Left ventricle myocardium superior (tissue), 1 donor: ENCODE data around the gene GAREM1. TPM values are rescaled to one million over a fixed set of nuclear protein-coding genes. Genes with fewer than 3 reads are reported as not detected.
A peak's percentile ranks its signal among the peaks of the same experiment; 100 is the strongest.
"Not testable (repeated sequence)": the region's sequence is repeated elsewhere in the genome, so short reads cannot be mapped to it uniquely, and the experiment has no call there.

Experiments
- ATAC-seq: fragments of 200-7000 bp; cut with Tn5 transposase; one replicate; pipeline ENCODE4 v1.9.1; 2020; ENCODE audit warnings: mild to moderate bottlenecking, moderate library complexity
- DNase-seq: peaks from one replicate; pipeline ENCODE4 v3.0.0-alpha.2; 2020
- intact Hi-C: fragments of 100-400 bp; cut with micrococcal nuclease; formaldehyde crosslinking; loops from one replicate; pipeline ENCODE4 v1.11.0; 2022
- long read RNA-seq: library from polyadenylated mRNA; unstranded; transcript quantifications from one replicate; pipeline ENCODE4 v2.0.0, GENCODE V29; 2021
- total RNA-seq: library from RNA; stranded (reverse); fragmentation: NEBNext Ultra II Directional; extraction: Animal tissue kit (Norgen Biotek cat#: 25700); gene quantifications from one replicate; pipeline ENCODE4 v1.2.1, GENCODE V29; 2021
- donor health status: DM: no; HTN: yes; CAD: no; lungs with severe emphysema.

Gene GAREM1
- 20.8 TPM for total RNA-seq
- long read RNA-seq, full-length matches to known transcripts: 8 of 24 reads
- long read RNA-seq, partial matches to known transcripts: 4 of 24 reads
- long read RNA-seq, other reads (novel, unspliced or antisense): 12 of 24 reads

DNA sequence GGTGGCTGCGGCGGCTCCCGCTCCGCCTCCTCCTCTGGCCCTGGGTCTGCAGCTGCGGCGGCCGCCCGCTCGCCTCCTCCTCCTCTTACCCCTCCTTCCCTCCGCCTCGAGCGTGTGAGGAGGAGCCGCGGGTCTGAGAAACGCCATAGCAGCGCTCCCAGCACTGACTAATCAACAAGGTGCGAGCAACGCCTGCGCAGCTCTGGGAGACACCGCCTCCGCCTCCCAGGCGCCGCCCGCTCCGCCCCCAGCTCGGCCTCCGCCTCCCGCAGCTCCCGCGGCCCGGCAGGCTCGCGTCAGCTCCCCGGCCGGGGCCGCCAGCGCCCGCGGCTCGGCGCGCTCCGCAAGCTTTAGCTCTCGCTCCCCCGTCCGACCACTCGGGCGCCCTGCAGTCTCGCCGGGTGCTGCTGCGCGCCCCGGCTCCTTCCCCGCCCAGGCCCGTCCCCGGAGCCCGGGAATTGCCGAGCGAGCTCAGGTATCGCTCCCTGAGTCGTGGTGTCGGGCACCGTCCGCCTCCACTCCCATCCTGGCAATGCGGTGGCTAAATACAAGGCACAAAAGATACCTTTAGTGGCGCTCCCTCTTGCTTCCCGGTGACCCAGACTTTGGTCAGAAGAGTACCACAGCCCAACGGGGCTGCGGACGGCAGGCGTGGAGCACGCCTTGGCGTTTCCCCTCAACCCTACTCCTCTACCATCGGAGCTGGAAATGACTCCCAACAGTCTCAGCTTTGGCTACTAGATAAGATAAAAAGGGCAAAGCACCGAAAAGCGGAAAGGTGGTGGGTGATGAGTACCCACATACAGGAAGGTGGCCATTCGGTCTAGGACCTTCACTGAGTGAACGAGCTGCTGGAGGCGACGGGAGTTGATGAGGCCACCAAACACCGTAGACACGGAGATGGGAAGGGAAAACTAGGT, at the start of gene GAREM1:
Gene GAREM1 (minus strand): TSS at position 169 of the 920 bp plus-strand sequence. CDS start 454 bp downstream, outside the sequence.
- peak; percentile 97 for ATAC-seq
- intact Hi-C loops: loop anchor here (5.0 kb wide), 2 partner anchors 184 to 199 kb away; no protein-coding TSS in a partner anchor
- DNase-seq: peak; percentile 97

DNA sequence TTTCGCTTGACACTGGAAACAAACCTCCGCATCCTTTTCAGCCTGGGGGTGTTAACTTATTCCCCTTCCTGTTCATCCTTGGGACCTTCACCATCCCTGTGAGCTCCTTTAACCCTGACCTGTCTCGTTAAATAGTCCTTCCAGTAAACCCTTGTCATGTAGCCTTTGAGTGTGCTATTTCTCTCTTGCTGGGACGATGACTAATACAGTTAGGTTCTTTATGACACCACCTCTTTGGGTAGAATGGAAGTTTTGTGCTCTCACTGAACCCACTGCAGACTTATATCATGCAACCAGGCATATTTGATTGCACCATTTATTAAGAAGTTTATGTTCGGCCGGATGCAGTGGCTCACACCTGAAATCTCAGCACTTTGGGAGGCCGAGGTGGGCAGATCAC, 40.5 kb upstream of the GAREM1 start:
- ATAC-seq (no peak), DNase-seq (no peak)
- intact Hi-C loops: no loop called here

DNA sequence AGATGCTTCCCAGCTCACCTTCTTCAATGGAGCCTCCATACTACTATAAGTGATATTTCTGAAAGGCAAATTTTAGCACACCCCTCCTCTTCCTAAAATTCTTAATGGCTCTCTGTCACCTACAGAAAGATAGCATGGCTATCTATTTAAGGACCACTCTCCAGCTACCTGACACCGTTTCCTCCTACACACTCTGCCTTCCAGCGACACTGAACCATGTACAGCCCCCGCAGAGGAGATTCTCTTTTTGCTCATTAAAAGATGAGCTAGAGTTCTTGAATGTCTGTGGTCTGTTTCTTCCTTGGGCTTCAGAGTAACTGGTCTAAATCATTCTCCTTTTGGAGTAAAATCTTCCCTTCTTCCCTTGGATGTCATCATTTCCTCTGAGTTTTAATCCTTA, 38.4 kb upstream of the GAREM1 start:
- ATAC-seq (no peak), DNase-seq (no peak)
- intact Hi-C loops: no loop called here

DNA sequence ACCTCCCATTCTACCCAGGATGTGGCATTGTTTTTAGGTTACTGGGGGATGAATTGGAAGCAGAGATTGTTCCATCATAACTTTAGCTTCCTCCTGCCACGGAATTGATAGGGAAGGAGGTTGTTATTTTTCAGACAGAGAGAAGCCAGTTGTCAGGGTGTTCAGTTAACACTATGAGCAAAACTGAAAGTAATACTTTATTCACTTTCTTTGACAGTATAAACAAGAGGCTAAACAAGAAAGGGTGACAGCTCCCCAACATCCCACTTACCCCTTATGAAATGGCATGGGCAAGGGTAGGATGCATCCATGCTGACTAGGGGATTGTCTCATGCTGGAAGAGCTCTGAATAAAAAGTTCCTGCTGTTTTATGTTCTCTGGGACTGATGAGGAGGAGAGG, 36.4 kb upstream of the GAREM1 start:
- intact Hi-C loops: no loop called here
- DNase-seq (no peak), ATAC-seq (no peak)

DNA sequence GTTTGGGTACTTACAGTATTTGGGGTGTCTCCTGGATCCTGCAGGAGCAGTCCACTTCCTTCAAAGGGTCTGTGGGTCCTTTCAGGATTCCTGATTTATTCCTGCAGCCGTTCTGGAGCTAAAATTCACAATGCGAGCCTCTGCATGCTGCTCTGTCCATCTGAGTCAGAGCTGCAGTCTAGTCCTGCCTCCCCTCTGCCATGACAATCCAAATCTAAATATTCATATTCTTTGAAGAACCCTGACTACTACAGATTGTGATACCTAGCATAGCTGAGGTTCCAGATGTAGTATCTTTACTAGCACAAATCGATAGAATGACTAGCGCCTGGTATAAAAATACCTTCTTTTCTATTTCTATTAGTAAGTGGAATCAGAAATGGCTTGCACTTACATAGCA, 31.3 kb upstream of the GAREM1 start:
- intact Hi-C loops: no loop called here
- ATAC-seq (no peak), DNase-seq (no peak)

DNA sequence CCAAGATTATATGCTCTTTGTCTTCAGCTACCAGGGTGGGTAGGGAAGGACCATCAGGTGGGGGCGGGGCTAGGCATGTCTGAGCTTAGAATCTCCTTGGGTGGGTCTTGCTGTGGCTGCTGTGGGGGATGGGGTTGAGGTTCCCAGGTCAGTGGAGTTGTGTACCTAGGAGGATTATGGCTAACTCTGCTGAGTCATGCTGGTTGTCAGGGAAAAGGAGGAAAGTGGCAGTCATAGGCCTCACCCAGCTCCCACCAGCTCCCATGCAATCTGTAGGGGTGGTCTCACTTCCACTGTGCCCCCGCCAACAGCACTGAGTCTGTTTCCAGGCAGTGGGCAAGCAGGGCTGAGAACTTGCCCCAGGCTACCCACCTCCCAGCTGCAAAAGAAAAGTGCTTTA, 30.6 kb upstream of the GAREM1 start:
- intact Hi-C loops, DNase-seq, ATAC-seq: not testable (repeated sequence)

DNA sequence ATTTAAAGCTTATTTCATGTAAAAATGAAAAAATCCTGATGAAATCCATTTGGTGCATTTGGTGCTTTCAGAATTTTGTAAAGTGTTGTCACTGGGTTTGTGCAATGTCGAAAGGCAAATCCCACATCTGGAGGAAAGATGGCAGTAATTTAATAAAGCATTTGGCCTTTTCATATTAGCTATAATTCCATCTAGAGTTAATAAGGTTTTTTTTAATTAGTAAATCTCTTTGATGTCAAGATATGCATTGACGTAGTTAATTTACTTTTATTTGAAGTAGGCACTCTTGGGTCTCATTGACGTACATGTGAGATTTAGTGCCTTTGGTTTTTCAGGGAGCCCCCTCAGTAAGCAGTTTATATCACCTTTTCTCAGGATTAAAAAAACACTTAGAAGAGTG, 12.3 kb upstream of the GAREM1 start:
- ATAC-seq: no peak
- intact Hi-C loops: no loop called here
- DNase-seq: no peak

DNA sequence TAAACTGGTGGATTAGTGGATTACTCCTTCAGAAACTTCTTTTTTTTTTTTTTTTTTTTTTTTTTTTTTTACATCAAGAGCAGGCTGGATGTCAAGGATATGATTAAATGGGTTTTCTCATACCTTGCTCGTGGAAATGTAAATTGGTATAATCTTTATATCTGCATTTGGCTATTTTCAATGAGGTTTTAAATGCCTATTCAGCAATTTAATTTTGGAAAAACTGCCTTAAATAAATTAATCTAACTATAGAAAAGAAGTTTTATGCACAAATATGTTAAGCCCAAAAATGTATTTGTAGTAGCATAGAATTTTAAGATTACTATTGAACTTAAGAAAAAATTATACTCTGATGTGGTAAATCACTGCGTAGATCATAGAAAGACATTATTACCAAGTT, 11.4 kb upstream of the GAREM1 start:
- intact Hi-C loops: no loop called here
- DNase-seq: no peak
- no peak for ATAC-seq

DNA sequence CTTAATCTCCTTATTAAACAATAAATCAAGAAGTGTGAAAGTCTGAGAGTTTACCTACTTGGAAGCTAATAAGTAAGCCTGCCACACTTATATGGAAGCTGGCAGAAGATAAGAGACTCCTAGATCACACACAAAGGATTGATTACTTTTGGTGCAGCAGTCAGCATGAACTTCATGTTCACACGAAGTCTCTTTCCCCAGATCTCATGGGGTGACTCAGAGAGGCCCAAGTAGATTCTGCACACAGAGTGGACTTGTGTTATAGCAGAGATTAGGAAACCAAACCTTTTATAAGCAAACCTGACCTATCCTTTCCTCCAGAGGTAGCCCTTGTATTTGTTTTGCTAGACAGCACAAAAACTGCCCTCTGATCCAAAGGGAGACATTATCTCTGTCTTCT, 9.9 kb upstream of the GAREM1 start:
- ATAC-seq (no peak), DNase-seq (no peak)
- intact Hi-C loops: no loop called here

DNA sequence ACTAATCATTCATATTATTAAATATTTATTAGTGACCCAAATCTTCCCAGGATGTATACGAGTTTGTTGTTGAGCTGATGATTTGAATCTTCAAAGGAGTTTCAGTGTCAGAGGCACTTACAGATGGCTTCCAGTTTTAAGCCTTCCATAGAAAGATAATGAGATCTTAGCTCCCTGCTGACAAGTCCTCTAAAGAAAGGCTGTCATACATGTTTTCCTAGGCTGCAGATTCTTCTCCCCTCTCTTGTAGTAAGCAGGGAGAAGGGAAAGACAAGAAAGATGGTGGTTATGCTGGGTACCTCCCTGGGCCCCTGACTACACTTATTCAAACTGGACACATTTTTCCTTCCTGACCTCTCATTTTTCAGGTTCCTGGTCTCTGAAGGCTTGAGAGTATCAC, 8.1 kb upstream of the GAREM1 start:
- intact Hi-C loops: no loop called here
- DNase-seq (no peak), ATAC-seq (no peak)

DNA sequence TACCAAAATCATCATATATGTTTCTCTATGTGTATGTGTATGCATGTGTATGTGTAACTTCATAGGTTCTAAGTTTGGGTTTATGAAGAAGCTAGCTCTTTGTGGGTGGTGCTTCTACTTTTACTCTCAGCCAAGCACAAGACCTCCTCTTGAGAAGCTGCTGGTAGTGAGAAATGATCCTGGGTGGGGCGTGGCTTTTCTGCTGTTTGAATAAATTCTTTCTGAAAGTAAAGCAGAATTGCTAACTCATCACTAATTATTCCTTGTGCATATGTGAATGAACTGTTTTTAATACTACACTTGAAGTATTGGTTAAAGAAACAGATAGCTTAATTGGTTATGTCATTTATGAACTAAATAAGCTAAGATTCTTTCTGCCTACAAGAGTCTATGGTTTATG, 7.6 kb upstream of the GAREM1 start:
- intact Hi-C loops: no loop called here
- DNase-seq (no peak), ATAC-seq (no peak)

DNA sequence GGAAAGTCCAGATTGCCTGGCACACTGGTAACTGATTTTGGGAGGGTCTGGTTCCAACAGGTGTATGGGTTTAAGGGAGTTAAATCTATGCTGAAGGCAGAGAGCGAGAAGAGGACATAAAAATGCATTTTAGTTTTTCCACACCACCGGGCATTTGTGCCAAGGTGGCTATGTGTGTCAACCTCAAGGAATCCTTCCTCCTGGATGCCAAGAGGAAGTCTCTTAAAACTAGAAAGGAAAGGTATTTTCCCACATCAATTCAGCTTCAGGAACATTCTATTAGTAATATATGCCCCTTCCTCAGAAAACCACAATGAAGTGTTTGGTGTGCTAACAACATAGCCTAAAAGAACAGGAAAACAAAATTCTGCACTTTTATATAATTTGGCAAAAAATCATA, 5.4 kb upstream of the GAREM1 start:
- ATAC-seq (no peak), DNase-seq (no peak)
- intact Hi-C loops: no loop called here

DNA sequence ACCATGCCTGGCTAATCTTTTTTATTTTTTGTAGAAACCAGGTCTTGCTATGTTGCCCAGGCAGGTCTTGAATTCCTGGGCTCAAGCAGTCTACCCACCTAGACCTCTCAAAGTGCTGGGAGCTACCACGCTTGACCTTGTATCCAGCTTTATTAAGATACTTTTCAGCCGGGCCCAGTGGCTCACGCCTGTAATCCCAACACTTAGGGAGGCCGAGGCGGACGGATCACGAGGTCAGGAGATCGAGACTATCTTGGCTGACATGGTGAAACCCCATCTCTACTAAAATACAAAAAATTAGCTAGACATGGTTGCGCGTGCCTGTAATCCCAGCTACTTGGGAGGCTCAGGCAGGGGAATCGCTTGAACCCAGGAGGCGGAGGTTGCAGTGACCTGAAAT, 4.4 kb upstream of the GAREM1 start:
- intact Hi-C loops, DNase-seq, ATAC-seq: not testable (repeated sequence)

DNA sequence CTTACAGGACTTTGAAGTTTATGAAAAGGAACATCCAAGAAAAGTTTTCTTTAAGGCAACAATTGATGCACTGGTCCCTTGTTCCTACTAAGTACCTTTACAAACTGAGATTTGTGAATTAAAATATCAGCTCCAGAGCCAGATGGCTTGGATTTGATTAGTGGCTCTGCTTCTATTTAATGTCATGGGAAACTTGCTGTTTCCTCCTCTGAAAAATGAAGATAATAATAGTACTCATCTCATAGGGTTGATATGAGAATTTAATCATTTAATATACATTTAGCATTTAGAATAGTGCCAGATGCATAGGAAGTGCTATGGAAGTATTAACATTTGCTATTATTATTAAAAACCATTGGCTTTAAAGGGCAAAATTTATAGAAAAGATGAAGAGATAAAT, 2.6 kb upstream of the GAREM1 start:
- ATAC-seq: no peak

DNA sequence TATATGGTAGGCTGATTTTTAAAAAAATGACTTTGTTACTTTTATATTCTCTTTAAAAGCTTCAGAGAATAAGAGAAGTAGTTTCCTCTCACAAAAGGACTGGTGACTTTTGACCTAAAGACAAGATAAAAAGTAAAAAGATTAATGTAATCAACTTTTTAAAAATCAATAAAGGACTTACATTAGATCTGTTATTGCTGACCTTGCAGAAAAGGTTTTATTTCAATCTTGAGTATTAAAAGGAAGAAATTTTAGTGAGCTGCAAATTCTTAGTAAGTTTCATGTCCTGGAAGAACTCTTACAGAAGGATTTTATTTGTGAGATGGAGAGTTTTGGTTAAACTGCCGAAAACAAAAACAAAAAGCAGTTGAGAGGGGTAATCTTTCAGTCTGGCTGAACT, 2.2 kb upstream of the GAREM1 start:
- DNase-seq (no peak), ATAC-seq (no peak)
- intact Hi-C loops: loop anchor here (5.0 kb wide), 2 partner anchors 186 to 201 kb away; no protein-coding TSS in a partner anchor

More for the DNA sequence above, 2.6 kb upstream of the GAREM1 start:
- no peak for DNase-seq
- intact Hi-C loops: loop anchor here (5.0 kb wide), 2 partner anchors 186 to 201 kb away; no protein-coding TSS in a partner anchor

DNA sequence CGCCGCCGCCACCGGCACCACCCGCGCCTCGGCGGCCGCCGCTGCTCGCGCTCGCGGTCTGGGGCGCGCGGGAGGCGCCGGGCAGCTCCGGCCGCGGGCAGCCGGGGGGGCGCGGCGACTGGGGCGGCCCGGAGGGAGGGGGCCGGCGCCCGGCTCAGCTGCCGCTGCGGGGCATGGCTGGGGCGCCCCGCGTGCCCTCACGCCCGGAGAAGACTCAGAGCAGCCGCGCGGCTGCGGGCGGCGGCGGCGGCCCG, 295 bp downstream of the GAREM1 start:
- DNase-seq (no peak), ATAC-seq (peak; percentile 23)
- intact Hi-C loops: loop anchor here (5.0 kb wide), 2 partner anchors 183 to 198 kb away; no protein-coding TSS in a partner anchor

DNA sequence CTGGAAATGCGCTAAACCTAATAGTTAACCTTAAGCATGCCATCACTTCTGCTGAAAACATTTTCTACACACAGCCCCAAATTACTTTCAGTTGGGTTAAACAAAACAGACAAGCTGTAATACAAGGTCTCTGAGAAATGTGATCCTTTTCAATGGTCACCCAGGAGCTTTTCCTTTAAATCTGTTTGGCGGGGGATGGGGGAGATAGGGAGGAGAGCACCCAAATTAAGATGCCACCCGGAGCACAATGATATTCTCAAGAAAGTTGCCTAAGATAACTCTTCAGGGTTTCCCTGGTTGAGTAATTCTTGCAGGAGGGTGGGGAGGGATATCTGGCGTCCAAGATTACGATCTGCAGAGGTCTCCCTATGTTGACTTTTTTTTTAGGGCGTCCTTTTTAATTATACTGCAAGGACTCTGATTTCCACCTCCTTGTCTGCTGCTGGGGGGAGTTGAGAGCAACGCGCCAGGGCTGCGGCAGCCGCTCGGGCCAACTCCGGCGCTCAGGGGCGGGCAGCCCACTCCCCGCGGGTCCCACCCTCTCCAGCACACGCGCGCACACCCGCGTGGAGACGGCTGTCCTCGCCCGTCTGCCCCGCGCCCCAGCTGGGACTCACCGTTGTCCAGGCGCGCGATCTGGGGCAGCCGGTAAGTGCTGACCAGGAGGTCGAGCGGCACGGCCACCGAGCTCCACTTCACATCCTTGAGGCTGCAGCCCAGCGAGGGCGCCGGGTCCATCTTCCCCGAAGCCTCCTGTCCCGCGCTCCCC, 807 bp downstream of the GAREM1 start:
- intact Hi-C loops: loop anchor here (5.0 to 10.0 kb wide), 3 partner anchors 115 to 198 kb away; no protein-coding TSS in a partner anchor
- ATAC-seq (peak; percentile 18), DNase-seq (peak; percentile 63)

DNA sequence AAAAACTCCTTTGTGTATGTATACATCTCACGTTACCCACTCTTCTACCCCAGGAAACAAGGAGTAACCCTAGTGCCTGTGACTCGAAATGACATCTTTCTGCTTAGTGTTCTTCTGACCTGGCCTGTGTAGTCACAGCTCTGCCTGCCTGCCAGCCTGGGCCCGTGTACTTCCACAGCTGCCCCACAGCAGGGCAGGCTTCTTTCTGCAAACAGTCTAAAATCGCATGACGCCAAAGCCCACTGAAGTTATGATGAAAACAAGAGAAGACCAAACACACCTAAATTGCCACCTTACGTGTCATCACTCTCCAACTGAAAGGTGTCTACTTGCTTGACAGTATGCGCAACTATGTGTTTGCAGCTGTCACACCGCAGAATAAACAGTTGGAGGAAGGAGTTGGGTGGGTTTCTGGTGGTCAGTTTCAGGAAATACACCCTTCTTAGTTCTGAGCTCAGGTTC, 1.5 kb downstream of the GAREM1 start:
- intact Hi-C loops: loop anchor here (10.0 kb wide), 1 partner anchor 114 kb away; no protein-coding TSS in a partner anchor
- peak; percentile 40 for ATAC-seq
- DNase-seq: peak; percentile 57

DNA sequence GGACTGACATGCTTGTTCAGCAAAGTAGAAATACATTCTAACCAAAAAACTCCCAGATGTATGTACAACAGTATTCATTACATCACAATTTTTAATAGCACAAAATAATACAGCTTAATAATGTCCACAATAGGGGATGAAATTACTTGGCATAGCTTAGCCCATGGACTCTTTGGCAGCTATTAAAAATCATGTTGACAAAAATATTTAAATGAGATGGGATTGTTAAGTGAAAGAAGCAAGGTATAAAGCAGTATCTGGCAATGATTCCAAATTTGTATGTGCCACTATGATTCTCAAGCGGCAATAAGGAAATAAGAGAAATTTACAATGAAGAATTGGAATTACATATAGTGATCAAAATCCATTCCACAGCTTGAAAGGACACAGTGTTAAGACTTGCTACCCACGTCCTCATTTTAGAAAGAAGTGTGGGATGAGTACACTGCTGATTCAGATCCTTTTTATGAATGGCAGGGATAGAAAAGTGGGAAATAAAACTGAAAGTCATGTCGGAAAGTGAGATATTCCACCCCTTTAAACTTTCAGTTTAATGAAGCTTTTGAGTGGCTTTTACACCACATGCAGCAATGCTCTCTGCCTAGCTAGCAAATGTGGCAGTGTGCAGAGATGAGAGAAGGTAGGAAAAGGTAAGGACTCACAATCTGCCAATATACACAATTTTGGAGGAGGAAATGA, 2.4 kb downstream of the GAREM1 start:
- ATAC-seq (no peak), DNase-seq (no peak)
- intact Hi-C loops: loop anchor here (10.0 kb wide), 1 partner anchor 113 kb away; no protein-coding TSS in a partner anchor
